GM12878 (cell line): ENCODE measurements around the gene GEMIN2.

Experiments used
- EZH2 ChIP-seq: IDR thresholded peaks from 2 replicates; pipeline ENCODE4 v1.6.1; 2012; ENCODE audit warnings: low read depth, mild to moderate bottlenecking, control low read depth, inconsistent platforms, low read length, borderline replicate concordance; ENCODE audit not compliant: control insufficient read depth
- IRF4 ChIP-seq: IDR thresholded peaks from 2 replicates; pipeline ENCODE4 v1.6.1; 2011; ENCODE audit warnings: low read depth, low read length
- NFYB ChIP-seq: IDR thresholded peaks from 2 replicates; pipeline ENCODE4 v1.6.1; 2011; ENCODE audit warnings: low read depth, mild to moderate bottlenecking, low read length, improper control_type of control experiment, moderate library complexity; ENCODE audit not compliant: insufficient read depth
- POLR2A ChIP-seq: IDR thresholded peaks from 2 replicates; pipeline ENCODE4 v1.6.1; 2011; ENCODE audit warnings: low read depth, mild to moderate bottlenecking, low read length
- SMARCA5 ChIP-seq: fragments of 450-650 bp; IDR thresholded peaks from 2 replicates; pipeline ENCODE4 v1.6.1; 2017; ENCODE audit warnings: mild to moderate bottlenecking
- YBX1 ChIP-seq: fragments of 450-650 bp; IDR thresholded peaks from 2 replicates; pipeline ENCODE4 v1.6.1; 2016; ENCODE audit warnings: antibody characterized with exemption
- ZBTB40 ChIP-seq: fragments of 450-650 bp; IDR thresholded peaks from 2 replicates; pipeline ENCODE4 v1.6.1; 2016; ENCODE audit warnings: mild to moderate bottlenecking, moderate library complexity, borderline replicate concordance

DNA sequence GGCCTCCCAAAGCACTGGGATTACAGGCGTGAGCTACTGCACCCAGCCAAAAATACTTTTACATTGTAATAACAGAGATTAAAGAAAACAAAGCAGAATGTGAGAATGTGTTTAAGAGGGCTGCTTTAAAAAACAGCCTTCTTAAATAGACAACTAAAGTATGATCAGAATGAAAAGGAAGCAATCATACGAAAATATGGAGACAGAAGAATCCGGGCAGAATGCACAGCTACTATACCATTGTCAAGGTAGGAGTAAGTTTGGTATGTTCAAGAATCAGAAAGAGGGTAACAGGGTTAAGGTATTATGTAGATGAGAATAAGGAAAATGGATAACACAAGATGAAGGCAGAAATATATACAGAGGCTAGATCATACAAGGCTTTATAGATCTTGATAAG is 19.6 kb upstream of the GEMIN2 start:
- TF ChIP-seq EZH2 (no peak), IRF4 (no peak), YBX1 (no peak), NFYB (no peak), SMARCA5 (no peak), ZBTB40 (no peak), POLR2A (no peak)
